H1 (cell line): ENCODE results near the gene MRPL36. TPM values are rescaled to one million over a fixed set of nuclear protein-coding genes. Genes with fewer than 3 reads are reported as not detected.

ENCODE experiments used
- CTCF ChIA-PET: fragments of 300-600 bp; sonication (Branson Sonifier 250); formaldehyde crosslinking; loops from one replicate; lab custom pipeline; 2021; ENCODE audit not compliant: partially characterized antibody; lab: Charles Lee
- POLR2A ChIA-PET: fragments of 300-600 bp; sonication (Branson Sonifier 250); formaldehyde crosslinking; loops from one replicate; lab custom pipeline; 2021; ENCODE audit warnings: inconsistent platforms; ENCODE audit not compliant: partially characterized antibody; lab: Charles Lee
- DNase-seq, 2 experiments: peaks; one replicate each; pipeline versions ENCODE4 v3.0.0 to v3.0.0-alpha.2; 2010 to 2022; ENCODE audit warnings: low spot score in 2 of 2, low read depth in 1 of 2, mixed read lengths in 1 of 2
- FAIRE-seq: peaks from 2 replicates; lab custom pipeline; 2011; peaks lifted over from hg19 to GRCh38; lab: Jason Lieb, UNC
- H2AFZ ChIP-seq: 2 replicates; pipeline ENCODE4 v1.8.1; 2012; ENCODE audit warnings: low read length, inconsistent platforms
- H2AK5ac ChIP-seq: 2 replicates; pipeline ENCODE4 v1.6.1; 2013; ENCODE audit warnings: low read depth, low read length
- H2BK120ac ChIP-seq: replicated peaks from 2 replicates; pipeline ENCODE3; 2013; ENCODE audit warnings: low read depth, low read length, inconsistent platforms
- H2BK12ac ChIP-seq: 2 replicates; pipeline ENCODE4 v1.6.1; 2013; ENCODE audit warnings: low read depth, low read length
- H2BK15ac ChIP-seq: 2 replicates; pipeline ENCODE4 v1.6.1; 2013; ENCODE audit warnings: low read length
- H2BK20ac ChIP-seq: 2 replicates; pipeline ENCODE4 v1.6.1; 2013; ENCODE audit warnings: low read length
- H2BK5ac ChIP-seq: 2 replicates; pipeline ENCODE4 v1.6.1; 2013; ENCODE audit warnings: low read depth, low read length
- H3K14ac ChIP-seq: 2 replicates; pipeline ENCODE4 v1.6.1; 2013; ENCODE audit warnings: inconsistent platforms; ENCODE audit not compliant: insufficient read length
- H3K18ac ChIP-seq: 2 replicates; pipeline ENCODE4 v1.6.1; 2013; ENCODE audit warnings: low read length; ENCODE audit errors: extremely low read depth
- H3K23ac ChIP-seq: 2 replicates; pipeline ENCODE4 v1.6.1; 2013; ENCODE audit warnings: inconsistent platforms; ENCODE audit not compliant: insufficient read length
- H3K23me2 ChIP-seq: 2 replicates; pipeline ENCODE4 v1.6.1; 2013; ENCODE audit warnings: low read depth, low read length
- H3K27ac ChIP-seq: 2 replicates; pipeline ENCODE4 v1.6.1; 2011; ENCODE audit warnings: low read depth, low read length, inconsistent platforms
- H3K27me3 ChIP-seq, 4 experiments: replicated peaks in 1 of 4; 1 replicate in 1 of 4; 2 replicates in 3 of 4; pipeline versions ENCODE4 v1.6.1 to v1.8.1; 2011 to 2013; ENCODE audit warnings: low read length in 3 of 4, mild to moderate bottlenecking in 3 of 4, inconsistent platforms in 2 of 4, mixed read lengths in 2 of 4, moderate library complexity in 1 of 4; ENCODE audit not compliant: control insufficient read depth in 3 of 4, insufficient read depth in 3 of 4; ENCODE audit errors: extremely low read depth in 1 of 4
- H3K36me3 ChIP-seq, 4 experiments: 2 replicates each; pipeline versions ENCODE4 v1.6.1 to v1.8.1; 2011 to 2013; ENCODE audit warnings: mild to moderate bottlenecking in 4 of 4, low read length in 3 of 4, moderate library complexity in 2 of 4, control low read depth in 1 of 4, inconsistent platforms in 1 of 4; ENCODE audit not compliant: insufficient read depth in 4 of 4, control insufficient read depth in 2 of 4
- H3K4ac ChIP-seq: replicated peaks from 2 replicates; pipeline ENCODE3; 2013; ENCODE audit warnings: low read length, low read depth, mixed read lengths, inconsistent platforms; ENCODE audit not compliant: insufficient read length
- H3K4me1 ChIP-seq, 4 experiments: replicated peaks in 1 of 4; 1 replicate in 1 of 4; 2 replicates in 3 of 4; pipeline versions ENCODE4 v1.6.1 to v1.8.1; 2011 to 2013; ENCODE audit warnings: low read length in 3 of 4, inconsistent platforms in 2 of 4, mixed read lengths in 1 of 4; ENCODE audit not compliant: insufficient read depth in 4 of 4, control insufficient read depth in 3 of 4
- H3K4me2 ChIP-seq, 2 experiments: 2 replicates each; pipeline versions ENCODE4 v1.6.1 to v1.8.1; 2011 to 2013; ENCODE audit warnings: low read depth in 2 of 2, low read length in 2 of 2, control low read depth in 1 of 2, inconsistent platforms in 1 of 2, mild to moderate bottlenecking in 1 of 2; ENCODE audit not compliant: insufficient read depth in 1 of 2
- H3K4me3 ChIP-seq, 4 experiments: fragments of 200-600, 300-600 bp in 1 of 4; sonication (generic), shearing (Covaris generic), sonication (Bioruptor Twin) in 1 of 4; 2 replicates each; pipeline versions ENCODE4 v1.5.1 to v1.8.1; 2011 to 2016; ENCODE audit warnings: low read length in 4 of 4, low read depth in 3 of 4, control low read depth in 2 of 4, inconsistent platforms in 2 of 4, mild to moderate bottlenecking in 2 of 4, mixed read lengths in 1 of 4, moderate library complexity in 1 of 4; ENCODE audit not compliant: insufficient read depth in 2 of 4; ENCODE audit errors: extremely low read depth in 1 of 4
- H3K56ac ChIP-seq: replicated peaks from 2 replicates; pipeline ENCODE3; 2013; ENCODE audit warnings: low read depth, mild to moderate bottlenecking, mixed read lengths, low read length, inconsistent platforms; ENCODE audit not compliant: insufficient read length
- H3K79me1 ChIP-seq: 2 replicates; pipeline ENCODE4 v1.6.1; 2013; ENCODE audit warnings: low read depth, low read length, control low read depth
- H3K79me2 ChIP-seq, 2 experiments: 2 replicates each; pipeline versions ENCODE4 v1.6.1 to v1.8.1; 2012 to 2013; ENCODE audit warnings: low read length in 2 of 2, mild to moderate bottlenecking in 2 of 2, inconsistent platforms in 1 of 2; ENCODE audit not compliant: insufficient read depth in 2 of 2, control insufficient read depth in 1 of 2
- H3K9ac ChIP-seq, 4 experiments: replicated peaks in 1 of 4; 1 replicate in 1 of 4; 2 replicates in 3 of 4; pipeline versions ENCODE4 v1.6.1 to v1.8.1; 2011 to 2013; ENCODE audit warnings: low read depth in 3 of 4, low read length in 3 of 4, control low read depth in 2 of 4, mild to moderate bottlenecking in 2 of 4, moderate library complexity in 2 of 4, inconsistent platforms in 1 of 4; ENCODE audit errors: extremely low read depth in 1 of 4
- H3K9me3 ChIP-seq, 2 experiments: 2 replicates each; pipeline versions ENCODE4 v1.6.1 to v1.8.1; 2012 to 2013; ENCODE audit warnings: mild to moderate bottlenecking in 2 of 2, moderate library complexity in 2 of 2, control low read depth in 1 of 2, inconsistent platforms in 1 of 2, low read depth in 1 of 2, low read length in 1 of 2, mixed read lengths in 1 of 2; ENCODE audit not compliant: insufficient read depth in 2 of 2
- H4K20me1 ChIP-seq, 2 experiments: replicated peaks in 1 of 2; 2 replicates each; pipeline versions ENCODE3 to v1.8.1; 2011 to 2013; ENCODE audit warnings: inconsistent platforms in 2 of 2, low read length in 2 of 2, mild to moderate bottlenecking in 1 of 2; ENCODE audit not compliant: insufficient read depth in 2 of 2, control insufficient read depth in 1 of 2
- H4K5ac ChIP-seq: 2 replicates; pipeline ENCODE4 v1.6.1; 2013; ENCODE audit warnings: low read length, low read depth, mixed read lengths, inconsistent platforms; ENCODE audit not compliant: insufficient read length
- H4K8ac ChIP-seq: 2 replicates; pipeline ENCODE4 v1.8.0; 2013; ENCODE audit warnings: mild to moderate bottlenecking, moderate library complexity, low read length, inconsistent platforms; ENCODE audit not compliant: insufficient read depth; ENCODE audit errors: extremely low read depth
- H4K91ac ChIP-seq: replicated peaks from 2 replicates; pipeline ENCODE3; 2013; ENCODE audit warnings: low read length, mixed read lengths, inconsistent platforms; ENCODE audit not compliant: insufficient read length
- CBX5 ChIP-seq: fragments of 300-800, 300-1000 bp; sonication (generic); IDR thresholded peaks from 2 replicates; pipeline ENCODE4 v1.7.1; 2016; ENCODE audit warnings: antibody characterized with exemption, low read length, low read depth
- CBX8 ChIP-seq: fragments of 300-800, 300-1000 bp; sonication (generic); IDR thresholded peaks from 2 replicates; pipeline ENCODE4 v1.7.1; 2016; ENCODE audit warnings: low read depth, low read length, borderline replicate concordance
- CHD1 ChIP-seq: IDR thresholded peaks from 2 replicates; pipeline ENCODE4 v1.6.1; 2012; ENCODE audit warnings: low read depth, low read length, improper control_type of control experiment
- CHD2 ChIP-seq: IDR thresholded peaks from 2 replicates; pipeline ENCODE4 v1.6.1; 2012; ENCODE audit warnings: low read length, improper control_type of control experiment
- MAFK ChIP-seq: IDR thresholded peaks from 2 replicates; pipeline ENCODE4 v1.6.1; 2012; ENCODE audit warnings: low read depth, mild to moderate bottlenecking, improper control_type of control experiment, low read length
- NANOG ChIP-seq: IDR thresholded peaks from 2 replicates; pipeline ENCODE4 v1.6.1; 2011; ENCODE audit warnings: low read length, low read depth, mild to moderate bottlenecking, inconsistent platforms; ENCODE audit not compliant: insufficient read depth, poor library complexity, severe bottlenecking
- NRF1 ChIP-seq: IDR thresholded peaks from 2 replicates; pipeline ENCODE4 v1.6.1; 2011; ENCODE audit warnings: mild to moderate bottlenecking, low read depth, low read length, improper control_type of control experiment
- POU5F1 ChIP-seq: IDR thresholded peaks from 2 replicates; pipeline ENCODE4 v1.6.1; 2011; ENCODE audit warnings: low read depth, mild to moderate bottlenecking, low read length, moderate library complexity
- RFX5 ChIP-seq: IDR thresholded peaks from 2 replicates; pipeline ENCODE4 v1.6.1; 2011; ENCODE audit warnings: low read depth, low read length, improper control_type of control experiment, borderline replicate concordance
- RXRA ChIP-seq: IDR thresholded peaks from 2 replicates; pipeline ENCODE4 v1.6.1; 2011; ENCODE audit warnings: low read depth, mild to moderate bottlenecking, low read length, moderate library complexity; ENCODE audit not compliant: insufficient read depth
- SIX5 ChIP-seq: IDR thresholded peaks from 2 replicates; pipeline ENCODE4 v1.6.1; 2011; ENCODE audit warnings: mild to moderate bottlenecking, low read depth, low read length
- TEAD4 ChIP-seq: IDR thresholded peaks from 2 replicates; pipeline ENCODE4 v1.6.1; 2012; ENCODE audit warnings: low read depth, low read length, inconsistent platforms, mixed read lengths
- WGBS, 2 experiments: shearing (Covaris generic) in 1 of 2; methylation state at CpG; one replicate each; pipeline versions ENCODE4 v1.1.6 to v1.1.7; 2013 to 2015; ENCODE audit warnings: low lambda C conversion rate in 2 of 2, mixed read lengths in 2 of 2, inconsistent platforms in 1 of 2, low coverage in 1 of 2, missing lambda C conversion rate in 1 of 2; ENCODE audit not compliant: insufficient replicate concordance in 2 of 2, insufficient coverage in 1 of 2, insufficient read length in 1 of 2; ENCODE audit errors: extremely low coverage in 1 of 2, missing lambda C conversion rate in 1 of 2; 5-methylcytosine and 5-hydroxymethylcytosine counted together
- polyA plus RNA-seq, 7 experiments: library from polyadenylated mRNA; depleted of rRNA in 3 of 7; stranded (reverse) in 5 of 7; unstranded in 2 of 7; fragments of >200 nt in 5 of 7; fragments of 200-250 nt in 2 of 7; gene quantifications; 1 replicate in 5 of 7; 2 replicates in 1 of 7; 4 replicates in 1 of 7; pipeline versions ENCODE4 v1.2.1 to v1.2.3, GENCODE V29; 2011 to 2013; ENCODE audit warnings: missing spikeins in 2 of 7, mixed read lengths in 2 of 7
- total RNA-seq: library from RNA; stranded (reverse); fragmentation: NEBNext Ultra II Directional; extraction: Animal tissue kit (Norgen Biotek cat#: 25700); gene quantifications from 2 replicates; pipeline ENCODE4 v1.2.1, GENCODE V29; 2021
- TF ChIP-seq, protein P1 (sequence below): IDR thresholded peaks from 2 replicates; pipeline ENCODE4 v1.6.1; 2012; ENCODE audit warnings: inconsistent platforms

MRPL36 gene
- total and polyA plus RNA-seq, 2 of the 8 experiments (the other 6 are each of a cell fraction or from before 2014, with no cell fraction given), result 56.3 to 81.5 TPM

GRCh38 chr5:1749346-1750124 lies 50.1 kb downstream of the MRPL36 start:
- H3K27me3 ChIP-seq, result no peaks in the 10 kb centered on the region
- WGBS, 2 experiments, result 92% methylated on average over 15 of the region's 19 CpGs; no CpG with 5 or more reads in 1 of the 2 experiments
- CTCF ChIA-PET, result interaction anchor here (0.6 to 10.6 kb wide), 3 partner anchors 12 to 100 kb away, joined by 4 to 74 read pairs (median 4); no protein-coding TSS in a partner anchor
- no peak overlapping the region for H4K91ac ChIP-seq
- H3K9ac ChIP-seq, result no peak overlapping the region
- no peak overlapping the region for H2BK20ac ChIP-seq
- no peak overlapping the region for H2BK5ac ChIP-seq
- no peaks in the 10 kb centered on the region for H3K79me1 ChIP-seq
- H3K56ac ChIP-seq, result no peak overlapping the region
- H3K4me2 ChIP-seq, result no peak overlapping the region
- no peak overlapping the region for H2BK12ac ChIP-seq
- H4K5ac ChIP-seq, result no peak overlapping the region
- no peak for FAIRE-seq
- no peak overlapping the region for H3K14ac ChIP-seq
- no peak overlapping the region for H2BK15ac ChIP-seq
- POLR2A ChIA-PET, result no interaction called here
- no peaks in the 10 kb centered on the region for H3K23me2 ChIP-seq
- no peaks in the 10 kb centered on the region for H3K79me2 ChIP-seq
- no peak overlapping the region for H3K4ac ChIP-seq
- H3K18ac ChIP-seq, result no peak overlapping the region
- no peak overlapping the region for H3K4me3 ChIP-seq
- H3K36me3 ChIP-seq, result no peaks in the 10 kb centered on the region
- H3K27ac ChIP-seq, result no peak overlapping the region
- H3K9me3 ChIP-seq, result no peaks in the 10 kb centered on the region
- DNase-seq, result peak in 1 of 2 experiments; percentile 32
- H4K20me1 ChIP-seq, result no peaks in the 10 kb centered on the region
- no peak overlapping the region for H2AFZ ChIP-seq
- H3K23ac ChIP-seq, result no peak overlapping the region
- no peak overlapping the region for H2BK120ac ChIP-seq
- H2AK5ac ChIP-seq, result no peak overlapping the region
- no peak overlapping the region for H4K8ac ChIP-seq
- H3K4me1 ChIP-seq, result peaks cover 0 to 6% (median 0%) of the 10 kb centered on the region in 4 experiments; a peak in 2 of 7 replicates
- TF ChIP-seq CHD1 (no peak), CHD2 (no peak), CBX5 (no peak), CBX8 (no peak), MAFK (no peak), RFX5 (no peak), SIX5 (no peak), NRF1 (no peak), POU5F1 (no peak), RXRA (no peak), TEAD4 (no peak), NANOG (no peak)
- TF ChIP-seq, protein P1, sequence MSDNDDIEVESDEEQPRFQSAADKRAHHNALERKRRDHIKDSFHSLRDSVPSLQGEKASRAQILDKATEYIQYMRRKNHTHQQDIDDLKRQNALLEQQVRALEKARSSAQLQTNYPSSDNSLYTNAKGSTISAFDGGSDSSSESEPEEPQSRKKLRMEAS, result no peak
